Fibroblast of pulmonary artery (primary cell): ENCODE results near the gene PTPRN2.
"Not testable (repeated sequence)": the region's sequence is repeated elsewhere in the genome, so short reads cannot be mapped to it uniquely, and the experiment has no call there.

Source experiments
- DNase-seq: peaks from one replicate; pipeline ENCODE4 v3.0.0-alpha.2; 2010; ENCODE audit warnings: low read depth
- H3K4me3 ChIP-seq: replicated peaks from 2 replicates; pipeline ENCODE4 v1.5.1; 2011; ENCODE audit warnings: low read depth, mild to moderate bottlenecking, control low read depth, low read length, moderate library complexity
- TF ChIP-seq, protein P1 (sequence below): IDR thresholded peaks from 2 replicates; pipeline ENCODE4 v1.5.1; 2011; ENCODE audit warnings: mild to moderate bottlenecking, control low read depth, low read length, inconsistent platforms; ENCODE audit errors: missing control alignments

Gene PTPRN2

DNA sequence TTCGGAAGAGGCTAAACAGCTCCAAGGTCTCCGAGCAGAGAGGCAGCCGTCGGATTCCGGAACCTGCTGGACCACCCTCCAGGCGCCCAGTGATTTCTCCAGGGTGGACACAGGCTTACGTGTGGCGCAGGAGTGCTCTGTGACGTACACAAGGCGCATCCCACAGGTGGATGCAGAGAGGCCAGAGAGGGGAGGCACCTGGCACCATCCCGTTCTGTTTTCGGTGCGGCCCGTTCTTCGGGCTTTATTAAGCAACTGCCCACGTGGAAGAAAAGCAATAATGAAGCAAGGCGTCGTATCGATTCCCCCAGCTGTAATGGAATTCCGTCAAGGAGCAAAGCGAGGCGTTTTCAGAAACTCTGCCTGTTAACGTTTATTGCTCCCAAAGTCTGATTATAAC lies 163.6 kb downstream of the PTPRN2 start:
- H3K4me3 ChIP-seq, result no peak overlapping the region
- no peak for DNase-seq
- TF ChIP-seq, protein P1, sequence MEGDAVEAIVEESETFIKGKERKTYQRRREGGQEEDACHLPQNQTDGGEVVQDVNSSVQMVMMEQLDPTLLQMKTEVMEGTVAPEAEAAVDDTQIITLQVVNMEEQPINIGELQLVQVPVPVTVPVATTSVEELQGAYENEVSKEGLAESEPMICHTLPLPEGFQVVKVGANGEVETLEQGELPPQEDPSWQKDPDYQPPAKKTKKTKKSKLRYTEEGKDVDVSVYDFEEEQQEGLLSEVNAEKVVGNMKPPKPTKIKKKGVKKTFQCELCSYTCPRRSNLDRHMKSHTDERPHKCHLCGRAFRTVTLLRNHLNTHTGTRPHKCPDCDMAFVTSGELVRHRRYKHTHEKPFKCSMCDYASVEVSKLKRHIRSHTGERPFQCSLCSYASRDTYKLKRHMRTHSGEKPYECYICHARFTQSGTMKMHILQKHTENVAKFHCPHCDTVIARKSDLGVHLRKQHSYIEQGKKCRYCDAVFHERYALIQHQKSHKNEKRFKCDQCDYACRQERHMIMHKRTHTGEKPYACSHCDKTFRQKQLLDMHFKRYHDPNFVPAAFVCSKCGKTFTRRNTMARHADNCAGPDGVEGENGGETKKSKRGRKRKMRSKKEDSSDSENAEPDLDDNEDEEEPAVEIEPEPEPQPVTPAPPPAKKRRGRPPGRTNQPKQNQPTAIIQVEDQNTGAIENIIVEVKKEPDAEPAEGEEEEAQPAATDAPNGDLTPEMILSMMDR, result no peak

DNA sequence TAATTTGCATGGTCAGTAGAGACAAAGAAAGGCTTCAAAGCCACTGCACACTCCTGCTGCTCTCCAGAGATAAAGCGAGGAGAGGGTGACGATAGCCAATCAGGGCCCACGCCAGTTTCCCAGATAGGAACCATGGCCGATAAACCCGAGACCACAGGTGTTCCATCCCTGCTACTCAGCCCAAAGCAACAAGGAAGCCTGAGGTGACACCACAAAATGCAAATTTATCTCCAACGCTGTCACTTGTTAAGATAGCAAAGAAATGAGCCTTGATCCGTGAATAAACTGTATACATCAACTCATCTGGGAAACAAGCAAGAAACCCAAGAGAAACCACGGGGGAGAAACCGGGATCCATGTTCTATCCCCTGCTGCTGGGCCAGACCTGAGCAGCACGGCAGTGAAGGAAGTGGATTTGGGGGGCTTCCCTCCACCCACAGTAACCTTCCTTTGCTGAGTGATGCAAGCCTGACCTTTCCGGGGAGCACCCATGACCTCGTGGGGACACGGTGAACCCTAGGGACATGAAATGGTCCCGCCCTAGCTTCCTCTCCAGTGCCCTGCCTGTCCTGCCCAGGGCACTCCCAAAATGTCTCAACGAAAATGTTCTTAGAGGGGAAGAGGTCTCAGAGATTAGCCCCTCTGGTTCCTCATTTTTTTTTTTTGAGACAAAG lies 164.6 kb downstream of the PTPRN2 start:
- TF ChIP-seq, protein P1, result no peak
- no peak for DNase-seq

DNA sequence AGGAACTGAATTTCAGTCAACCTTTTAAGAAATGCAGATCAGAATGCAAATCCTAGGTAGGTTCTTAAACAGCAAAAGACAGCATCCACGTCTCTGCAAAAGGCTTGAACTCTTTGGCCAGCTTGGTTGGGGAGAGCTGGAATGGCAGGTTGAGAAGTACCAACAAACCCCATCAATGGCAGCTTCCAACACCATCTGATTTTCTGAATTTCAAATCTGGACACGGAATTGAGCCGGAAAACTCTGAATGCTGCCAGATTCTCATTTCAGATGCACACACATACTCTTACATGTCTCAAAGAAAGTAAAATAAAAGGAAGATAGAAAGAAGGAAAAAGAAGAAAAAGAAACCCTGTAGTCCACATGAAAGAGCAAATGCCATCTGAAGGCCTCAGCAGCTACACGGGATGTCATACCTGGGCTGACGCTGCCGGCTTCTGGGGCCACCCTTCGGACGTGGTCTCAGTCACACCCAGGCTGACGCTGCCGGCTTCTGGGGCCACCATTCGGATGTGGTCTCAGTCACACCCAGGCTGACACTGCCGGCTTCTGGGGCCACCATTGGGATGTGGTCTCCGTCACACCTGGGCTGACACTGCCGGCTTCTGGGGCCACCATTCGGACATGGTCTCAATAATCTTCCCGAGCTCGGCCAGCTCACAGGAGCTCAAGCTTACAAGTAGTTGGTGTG lies 165.3 kb downstream of the PTPRN2 start:
- DNase-seq, result no peak
- H3K4me3 ChIP-seq, result no peak overlapping the region
- TF ChIP-seq, protein P1, result no peak

More for the DNA sequence above, 164.6 kb downstream of the PTPRN2 start:
- no peak overlapping the region for H3K4me3 ChIP-seq

DNA sequence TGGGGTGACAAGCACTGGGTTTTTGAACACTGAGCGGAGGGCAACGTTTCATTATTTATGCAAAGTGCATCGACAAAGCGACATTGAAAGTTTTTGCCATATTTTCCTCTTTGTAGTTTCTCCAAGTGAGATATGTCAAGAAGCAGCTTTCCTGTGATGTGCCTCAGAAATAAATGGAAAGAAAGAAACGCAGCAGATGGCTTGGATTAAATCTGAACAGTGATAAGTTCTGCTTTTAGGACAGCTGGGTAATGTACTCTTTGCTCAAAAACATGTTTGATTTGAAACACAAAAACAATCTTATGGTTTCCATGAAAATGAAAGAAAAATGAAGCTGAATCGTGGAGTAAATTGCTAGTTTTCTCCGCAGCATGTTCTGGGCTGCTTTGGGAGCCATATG lies 166.3 kb downstream of the PTPRN2 start:
- TF ChIP-seq, protein P1, result no peak
- DNase-seq, result no peak
- no peak overlapping the region for H3K4me3 ChIP-seq

DNA sequence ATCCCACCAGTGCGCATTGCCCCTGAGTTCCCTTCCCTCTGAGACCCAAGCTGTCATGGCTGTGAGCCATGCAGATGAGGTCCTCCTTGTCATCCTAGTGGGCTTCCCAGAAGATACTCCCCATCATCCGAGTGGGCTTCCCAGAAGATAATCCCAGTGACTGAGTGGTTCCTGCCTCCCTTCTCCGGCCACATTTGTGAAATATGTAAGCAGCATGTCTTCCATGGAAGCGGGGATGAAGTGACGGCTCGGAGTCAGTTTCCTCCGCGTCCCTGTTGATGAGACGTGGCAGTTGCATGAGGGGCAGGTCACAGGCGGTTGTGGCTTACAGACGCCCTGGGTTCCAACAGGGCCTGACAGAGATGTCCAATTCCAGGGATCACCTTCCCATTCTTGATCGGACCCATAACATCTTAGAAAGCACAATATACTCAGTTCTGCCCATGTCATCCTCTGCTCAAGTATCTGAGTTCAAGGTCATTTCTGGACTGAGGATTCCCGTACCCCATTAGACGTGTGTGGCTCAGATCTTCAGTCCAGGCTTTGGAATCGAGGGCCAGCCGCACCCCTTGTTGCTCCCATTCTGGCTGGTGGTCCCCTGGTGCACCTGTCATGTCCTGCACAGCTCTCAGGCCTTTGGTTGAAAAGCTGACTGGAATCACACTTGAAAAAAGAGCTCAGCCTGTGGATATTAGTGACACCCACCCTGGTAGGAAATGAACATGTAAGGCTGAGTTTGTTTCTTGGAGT lies 166.9 kb downstream of the PTPRN2 start:
- TF ChIP-seq, protein P1, result no peak
- DNase-seq, result no peak

DNA sequence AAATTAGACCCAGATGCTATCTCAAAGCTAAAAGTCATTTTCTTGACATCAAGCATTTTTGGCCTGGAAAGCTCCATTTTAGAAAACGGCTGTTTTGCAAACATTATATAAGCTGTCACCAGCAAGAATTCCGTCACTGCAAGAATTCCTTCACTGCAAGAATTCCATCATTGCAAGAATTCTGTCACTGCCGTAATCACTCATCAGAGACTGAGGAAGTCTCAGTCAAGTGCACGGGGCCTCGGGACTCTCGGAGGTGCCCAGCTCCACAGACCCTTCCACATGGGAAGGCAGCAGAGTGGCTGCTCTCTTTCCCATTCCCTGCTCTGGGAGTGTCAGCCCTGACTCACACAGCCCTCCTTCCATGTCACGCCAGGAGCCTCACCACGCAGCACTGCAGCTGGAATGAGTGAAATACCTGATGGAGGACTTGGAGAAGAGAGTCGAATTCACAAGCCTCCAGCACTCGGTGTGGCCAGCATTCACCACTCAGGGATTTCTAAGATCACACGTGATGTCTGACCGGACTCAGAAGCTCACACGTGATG lies 168.3 kb downstream of the PTPRN2 start:
- TF ChIP-seq, protein P1, result no peak
- no peak for DNase-seq
- no peak overlapping the region for H3K4me3 ChIP-seq

More for the DNA sequence above, 166.9 kb downstream of the PTPRN2 start:
- no peak overlapping the region for H3K4me3 ChIP-seq

DNA sequence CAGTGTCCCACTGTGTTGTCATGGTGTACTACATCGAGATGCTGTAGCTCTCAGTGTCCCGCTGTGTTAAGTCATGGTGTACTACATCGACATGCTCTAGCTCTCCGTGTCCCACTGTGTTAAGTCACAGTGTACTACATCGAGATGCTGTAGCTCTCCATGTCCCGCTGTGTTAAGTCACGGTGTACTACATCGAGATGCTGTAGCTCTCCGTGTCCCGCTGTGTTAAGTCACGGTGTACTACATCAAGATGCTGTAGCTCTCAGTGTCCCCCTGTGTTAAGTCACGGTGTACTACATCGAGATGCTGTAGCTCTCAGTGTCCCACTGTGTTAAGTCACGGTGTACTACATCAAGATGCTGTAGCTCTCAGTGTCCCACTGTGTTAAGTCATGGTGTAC lies 169.2 kb downstream of the PTPRN2 start:
- not testable (repeated sequence) for DNase-seq

More for the DNA sequence above, 169.2 kb downstream of the PTPRN2 start:
- not testable (repeated sequence) for H3K4me3 ChIP-seq
